Measurements from ENCODE around the gene B3GALT6.

The B3GALT6 gene

GRCh38 chr1:1215881-1216605 is 16.0 kb upstream of the B3GALT6 start:
- DNase-seq (ENCODE audit: low read depth in 2 of 2), result no peak

- DNase-seq (ENCODE audit: low read depth in 2 of 2), result no peak
Measured at GRCh38 chr1:1216770-1217620, 15.0 kb upstream of the B3GALT6 start.

GRCh38 chr1:1217621-1218523 is 14.2 kb upstream of the B3GALT6 start:
- DNase-seq (ENCODE audit: low read depth in 2 of 2), result no peak

GRCh38 chr1:1218524-1219200 is 13.4 kb upstream of the B3GALT6 start:
- DNase-seq (ENCODE audit: low read depth in 2 of 2), result no peak

- no peak for DNase-seq (ENCODE audit: low read depth in 2 of 2)
Measured at GRCh38 chr1:1219341-1219740, 12.7 kb upstream of the B3GALT6 start.

- no peak for DNase-seq (ENCODE audit: low read depth in 2 of 2)
Measured at GRCh38 chr1:1220197-1220596, 11.8 kb upstream of the B3GALT6 start.

- DNase-seq (ENCODE audit: low read depth in 2 of 2), result no peak
Measured at GRCh38 chr1:1221887-1222574, 10.0 kb upstream of the B3GALT6 start.

GRCh38 chr1:1222575-1223225 is 9.3 kb upstream of the B3GALT6 start:
- DNase-seq (ENCODE audit: low read depth in 2 of 2), result no peak

- no peak for DNase-seq (ENCODE audit: low read depth in 2 of 2)
Measured at GRCh38 chr1:1223321-1223720, 8.7 kb upstream of the B3GALT6 start.

GRCh38 chr1:1223891-1224290 is 8.1 kb upstream of the B3GALT6 start:
- DNase-seq (ENCODE audit: low read depth in 2 of 2), result no peak

- DNase-seq (ENCODE audit: low read depth in 2 of 2), result no peak
Measured at GRCh38 chr1:1225238-1225845, 6.7 kb upstream of the B3GALT6 start.

GRCh38 chr1:1225913-1226312 is 6.1 kb upstream of the B3GALT6 start:
- DNase-seq (ENCODE audit: low read depth in 2 of 2), result no peak

- DNase-seq (ENCODE audit: low read depth in 2 of 2), result no peak
Measured at GRCh38 chr1:1226566-1227362, 5.3 kb upstream of the B3GALT6 start.

- DNase-seq (ENCODE audit: low read depth in 2 of 2), result no peak
Measured at GRCh38 chr1:1227386-1227785, 4.7 kb upstream of the B3GALT6 start.

GRCh38 chr1:1228187-1228586 is 3.9 kb upstream of the B3GALT6 start:
- DNase-seq (ENCODE audit: low read depth in 2 of 2), result no peak

- no peak for DNase-seq (ENCODE audit: low read depth in 2 of 2)
Measured at GRCh38 chr1:1228596-1229321, 3.3 kb upstream of the B3GALT6 start.

GRCh38 chr1:1229770-1230169 is 2.3 kb upstream of the B3GALT6 start:
- DNase-seq (ENCODE audit: low read depth in 2 of 2), result no peak

- DNase-seq (ENCODE audit: low read depth in 2 of 2), result no peak
Measured at GRCh38 chr1:1230656-1231399, 1.2 kb upstream of the B3GALT6 start.

Measured in stimulated activated CD4-positive, alpha-beta T cell treated with anti-CD3 and anti-CD28 coated beads, Interleukin-12 subunit alpha, Interleukin-12 subunit beta, amount 100 ng/mL, for 24 hours (primary cell).